H1 (cell line): Measurements from ENCODE around the gene PTPRT. TPM values are rescaled to one million over a fixed set of nuclear protein-coding genes. Genes with fewer than 3 reads are reported as not detected.

Experiments used
- CTCF ChIA-PET: fragments of 300-600 bp; sonication (Branson Sonifier 250); formaldehyde crosslinking; loops from one replicate; lab custom pipeline; 2021; ENCODE audit not compliant: partially characterized antibody; lab: Charles Lee
- POLR2A ChIA-PET: fragments of 300-600 bp; sonication (Branson Sonifier 250); formaldehyde crosslinking; loops from one replicate; lab custom pipeline; 2021; ENCODE audit warnings: inconsistent platforms; ENCODE audit not compliant: partially characterized antibody; lab: Charles Lee
- DNase-seq, 2 experiments: peaks; one replicate each; pipeline versions ENCODE4 v3.0.0 to v3.0.0-alpha.2; 2010 to 2022; ENCODE audit warnings: low spot score in 2 of 2, low read depth in 1 of 2, mixed read lengths in 1 of 2
- FAIRE-seq: peaks from 2 replicates; lab custom pipeline; 2011; peaks lifted over from hg19 to GRCh38; lab: Jason Lieb, UNC
- H2AFZ ChIP-seq: 2 replicates; pipeline ENCODE4 v1.8.1; 2012; ENCODE audit warnings: low read length, inconsistent platforms
- H2AK5ac ChIP-seq: 2 replicates; pipeline ENCODE4 v1.6.1; 2013; ENCODE audit warnings: low read depth, low read length
- H2BK120ac ChIP-seq: replicated peaks from 2 replicates; pipeline ENCODE3; 2013; ENCODE audit warnings: low read depth, low read length, inconsistent platforms
- H2BK12ac ChIP-seq: 2 replicates; pipeline ENCODE4 v1.6.1; 2013; ENCODE audit warnings: low read depth, low read length
- H2BK15ac ChIP-seq: 2 replicates; pipeline ENCODE4 v1.6.1; 2013; ENCODE audit warnings: low read length
- H2BK20ac ChIP-seq: 2 replicates; pipeline ENCODE4 v1.6.1; 2013; ENCODE audit warnings: low read length
- H2BK5ac ChIP-seq: 2 replicates; pipeline ENCODE4 v1.6.1; 2013; ENCODE audit warnings: low read depth, low read length
- H3K14ac ChIP-seq: 2 replicates; pipeline ENCODE4 v1.6.1; 2013; ENCODE audit warnings: inconsistent platforms; ENCODE audit not compliant: insufficient read length
- H3K18ac ChIP-seq: 2 replicates; pipeline ENCODE4 v1.6.1; 2013; ENCODE audit warnings: low read length; ENCODE audit errors: extremely low read depth
- H3K23ac ChIP-seq: 2 replicates; pipeline ENCODE4 v1.6.1; 2013; ENCODE audit warnings: inconsistent platforms; ENCODE audit not compliant: insufficient read length
- H3K23me2 ChIP-seq: 2 replicates; pipeline ENCODE4 v1.6.1; 2013; ENCODE audit warnings: low read depth, low read length
- H3K27ac ChIP-seq: 2 replicates; pipeline ENCODE4 v1.6.1; 2011; ENCODE audit warnings: low read depth, low read length, inconsistent platforms
- H3K27me3 ChIP-seq, 4 experiments: replicated peaks in 1 of 4; 1 replicate in 1 of 4; 2 replicates in 3 of 4; pipeline versions ENCODE4 v1.6.1 to v1.8.1; 2011 to 2013; ENCODE audit warnings: low read length in 3 of 4, mild to moderate bottlenecking in 3 of 4, inconsistent platforms in 2 of 4, mixed read lengths in 2 of 4, moderate library complexity in 1 of 4; ENCODE audit not compliant: control insufficient read depth in 3 of 4, insufficient read depth in 3 of 4; ENCODE audit errors: extremely low read depth in 1 of 4
- H3K36me3 ChIP-seq, 4 experiments: 2 replicates each; pipeline versions ENCODE4 v1.6.1 to v1.8.1; 2011 to 2013; ENCODE audit warnings: mild to moderate bottlenecking in 4 of 4, low read length in 3 of 4, moderate library complexity in 2 of 4, control low read depth in 1 of 4, inconsistent platforms in 1 of 4; ENCODE audit not compliant: insufficient read depth in 4 of 4, control insufficient read depth in 2 of 4
- H3K4ac ChIP-seq: replicated peaks from 2 replicates; pipeline ENCODE3; 2013; ENCODE audit warnings: low read length, low read depth, mixed read lengths, inconsistent platforms; ENCODE audit not compliant: insufficient read length
- H3K4me1 ChIP-seq, 4 experiments: replicated peaks in 1 of 4; 1 replicate in 1 of 4; 2 replicates in 3 of 4; pipeline versions ENCODE4 v1.6.1 to v1.8.1; 2011 to 2013; ENCODE audit warnings: low read length in 3 of 4, inconsistent platforms in 2 of 4, mixed read lengths in 1 of 4; ENCODE audit not compliant: insufficient read depth in 4 of 4, control insufficient read depth in 3 of 4
- H3K4me2 ChIP-seq, 2 experiments: 2 replicates each; pipeline versions ENCODE4 v1.6.1 to v1.8.1; 2011 to 2013; ENCODE audit warnings: low read depth in 2 of 2, low read length in 2 of 2, control low read depth in 1 of 2, inconsistent platforms in 1 of 2, mild to moderate bottlenecking in 1 of 2; ENCODE audit not compliant: insufficient read depth in 1 of 2
- H3K4me3 ChIP-seq, 4 experiments: fragments of 200-600, 300-600 bp in 1 of 4; sonication (generic), shearing (Covaris generic), sonication (Bioruptor Twin) in 1 of 4; 2 replicates each; pipeline versions ENCODE4 v1.5.1 to v1.8.1; 2011 to 2016; ENCODE audit warnings: low read length in 4 of 4, low read depth in 3 of 4, control low read depth in 2 of 4, inconsistent platforms in 2 of 4, mild to moderate bottlenecking in 2 of 4, mixed read lengths in 1 of 4, moderate library complexity in 1 of 4; ENCODE audit not compliant: insufficient read depth in 2 of 4; ENCODE audit errors: extremely low read depth in 1 of 4
- H3K56ac ChIP-seq: replicated peaks from 2 replicates; pipeline ENCODE3; 2013; ENCODE audit warnings: low read depth, mild to moderate bottlenecking, mixed read lengths, low read length, inconsistent platforms; ENCODE audit not compliant: insufficient read length
- H3K79me1 ChIP-seq: 2 replicates; pipeline ENCODE4 v1.6.1; 2013; ENCODE audit warnings: low read depth, low read length, control low read depth
- H3K79me2 ChIP-seq, 2 experiments: 2 replicates each; pipeline versions ENCODE4 v1.6.1 to v1.8.1; 2012 to 2013; ENCODE audit warnings: low read length in 2 of 2, mild to moderate bottlenecking in 2 of 2, inconsistent platforms in 1 of 2; ENCODE audit not compliant: insufficient read depth in 2 of 2, control insufficient read depth in 1 of 2
- H3K9ac ChIP-seq, 4 experiments: replicated peaks in 1 of 4; 1 replicate in 1 of 4; 2 replicates in 3 of 4; pipeline versions ENCODE4 v1.6.1 to v1.8.1; 2011 to 2013; ENCODE audit warnings: low read depth in 3 of 4, low read length in 3 of 4, control low read depth in 2 of 4, mild to moderate bottlenecking in 2 of 4, moderate library complexity in 2 of 4, inconsistent platforms in 1 of 4; ENCODE audit errors: extremely low read depth in 1 of 4
- H3K9me3 ChIP-seq, 2 experiments: 2 replicates each; pipeline versions ENCODE4 v1.6.1 to v1.8.1; 2012 to 2013; ENCODE audit warnings: mild to moderate bottlenecking in 2 of 2, moderate library complexity in 2 of 2, control low read depth in 1 of 2, inconsistent platforms in 1 of 2, low read depth in 1 of 2, low read length in 1 of 2, mixed read lengths in 1 of 2; ENCODE audit not compliant: insufficient read depth in 2 of 2
- H4K20me1 ChIP-seq, 2 experiments: replicated peaks in 1 of 2; 2 replicates each; pipeline versions ENCODE3 to v1.8.1; 2011 to 2013; ENCODE audit warnings: inconsistent platforms in 2 of 2, low read length in 2 of 2, mild to moderate bottlenecking in 1 of 2; ENCODE audit not compliant: insufficient read depth in 2 of 2, control insufficient read depth in 1 of 2
- H4K5ac ChIP-seq: 2 replicates; pipeline ENCODE4 v1.6.1; 2013; ENCODE audit warnings: low read length, low read depth, mixed read lengths, inconsistent platforms; ENCODE audit not compliant: insufficient read length
- H4K8ac ChIP-seq: 2 replicates; pipeline ENCODE4 v1.8.0; 2013; ENCODE audit warnings: mild to moderate bottlenecking, moderate library complexity, low read length, inconsistent platforms; ENCODE audit not compliant: insufficient read depth; ENCODE audit errors: extremely low read depth
- H4K91ac ChIP-seq: replicated peaks from 2 replicates; pipeline ENCODE3; 2013; ENCODE audit warnings: low read length, mixed read lengths, inconsistent platforms; ENCODE audit not compliant: insufficient read length
- BRCA1 ChIP-seq: IDR thresholded peaks from 2 replicates; pipeline ENCODE4 v1.6.1; 2012; ENCODE audit warnings: low read depth, low read length, improper control_type of control experiment
- CHD1 ChIP-seq: IDR thresholded peaks from 2 replicates; pipeline ENCODE4 v1.6.1; 2012; ENCODE audit warnings: low read depth, low read length, improper control_type of control experiment
- EGR1 ChIP-seq: IDR thresholded peaks from 2 replicates; pipeline ENCODE4 v1.6.1; 2011; ENCODE audit warnings: low read depth, low read length, borderline replicate concordance
- EP300 ChIP-seq, 2 experiments: IDR thresholded peaks; 1 replicate in 1 of 2; 2 replicates in 1 of 2; pipeline ENCODE4 v1.6.1; 2011 to 2012; ENCODE audit warnings: low read depth in 2 of 2, low read length in 2 of 2, mild to moderate bottlenecking in 2 of 2, borderline replicate concordance in 1 of 2, inconsistent platforms in 1 of 2, moderate library complexity in 1 of 2
- EZH2 ChIP-seq: fragments of 200-600 bp; sonication (generic); IDR thresholded peaks from 2 replicates; pipeline ENCODE4 v1.7.1; 2012; ENCODE audit warnings: low read depth, mild to moderate bottlenecking, moderate library complexity, low read length, inconsistent platforms; ENCODE audit not compliant: severe bottlenecking
- FOSL1 ChIP-seq: IDR thresholded peaks from 2 replicates; pipeline ENCODE4 v1.6.1; 2011; ENCODE audit warnings: mild to moderate bottlenecking, low read depth, low read length, moderate library complexity; ENCODE audit not compliant: insufficient read depth
- JUN ChIP-seq: IDR thresholded peaks from 2 replicates; pipeline ENCODE4 v1.6.1; 2011; ENCODE audit warnings: low read depth, mild to moderate bottlenecking, improper control_type of control experiment, low read length
- NRF1 ChIP-seq: IDR thresholded peaks from 2 replicates; pipeline ENCODE4 v1.6.1; 2011; ENCODE audit warnings: mild to moderate bottlenecking, low read depth, low read length, improper control_type of control experiment
- PHF8 ChIP-seq: fragments of 200-600 bp; sonication (generic); conservative IDR thresholded peaks from 2 replicates; pipeline ENCODE4 v1.7.1; 2012; ENCODE audit warnings: low read depth, mild to moderate bottlenecking, inconsistent platforms, low read length, moderate library complexity
- RBBP5 ChIP-seq: IDR thresholded peaks from 2 replicates; pipeline ENCODE4 v1.7.1; 2012; ENCODE audit warnings: low read depth, mild to moderate bottlenecking, inconsistent platforms, low read length, moderate library complexity, borderline replicate concordance
- ZNF274 ChIP-seq: IDR thresholded peaks from 2 replicates; pipeline ENCODE4 v1.7.0; 2012; ENCODE audit warnings: low read length, borderline replicate concordance; ENCODE audit errors: extremely low read depth
- WGBS, 2 experiments: shearing (Covaris generic) in 1 of 2; methylation state at CpG; one replicate each; pipeline versions ENCODE4 v1.1.6 to v1.1.7; 2013 to 2015; ENCODE audit warnings: low lambda C conversion rate in 2 of 2, mixed read lengths in 2 of 2, inconsistent platforms in 1 of 2, low coverage in 1 of 2, missing lambda C conversion rate in 1 of 2; ENCODE audit not compliant: insufficient replicate concordance in 2 of 2, insufficient coverage in 1 of 2, insufficient read length in 1 of 2; ENCODE audit errors: extremely low coverage in 1 of 2, missing lambda C conversion rate in 1 of 2; 5-methylcytosine and 5-hydroxymethylcytosine counted together
- polyA plus RNA-seq, 7 experiments: library from polyadenylated mRNA; depleted of rRNA in 3 of 7; stranded (reverse) in 5 of 7; unstranded in 2 of 7; fragments of >200 nt in 5 of 7; fragments of 200-250 nt in 2 of 7; gene quantifications; 1 replicate in 5 of 7; 2 replicates in 1 of 7; 4 replicates in 1 of 7; pipeline versions ENCODE4 v1.2.1 to v1.2.3, GENCODE V29; 2011 to 2013; ENCODE audit warnings: missing spikeins in 2 of 7, mixed read lengths in 2 of 7
- total RNA-seq: library from RNA; stranded (reverse); fragmentation: NEBNext Ultra II Directional; extraction: Animal tissue kit (Norgen Biotek cat#: 25700); gene quantifications from 2 replicates; pipeline ENCODE4 v1.2.1, GENCODE V29; 2021
- TF ChIP-seq, protein P1 (sequence below): IDR thresholded peaks from 2 replicates; pipeline ENCODE4 v1.6.1; 2012; ENCODE audit warnings: inconsistent platforms

Gene PTPRT
- total and polyA plus RNA-seq, 2 of the 8 experiments (the other 6 are each of a cell fraction or from before 2014, with no cell fraction given): 0.33 to 1.8 TPM

DNA sequence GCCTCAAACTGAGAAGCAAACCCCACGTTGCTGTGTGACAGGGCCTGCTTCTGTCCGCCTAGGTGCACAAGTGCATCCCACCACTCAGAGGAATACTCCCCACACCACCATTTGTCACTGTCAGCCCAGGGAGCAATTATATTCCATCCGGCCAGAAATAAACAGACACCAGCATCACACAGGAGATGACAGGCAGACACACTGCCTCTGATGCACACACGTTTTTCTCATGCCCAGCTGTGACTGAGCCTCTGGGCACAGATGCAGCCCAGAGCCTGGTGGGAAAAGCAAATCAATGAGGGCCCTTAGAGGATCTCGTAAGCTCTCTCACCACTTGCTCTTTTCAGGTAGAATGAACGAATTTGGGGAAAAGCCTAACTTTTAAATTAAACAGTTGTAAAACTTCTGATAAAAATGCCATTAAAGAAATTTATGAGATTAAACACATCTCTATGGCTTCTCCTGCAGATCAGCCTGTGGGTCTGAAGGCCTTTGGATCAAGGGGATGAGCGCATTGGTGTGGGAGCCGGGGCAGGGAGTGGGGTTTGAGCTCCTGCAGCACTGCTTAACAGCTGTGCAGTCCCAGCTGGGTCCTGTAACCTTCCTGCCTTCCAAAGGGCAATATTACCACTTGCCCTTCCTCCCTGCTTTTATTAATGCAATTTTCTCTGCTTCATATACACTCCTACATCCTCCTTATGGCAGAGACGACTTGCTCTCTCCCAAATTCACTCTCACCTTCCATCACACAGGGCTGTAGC is 624.3 kb downstream of the PTPRT start:
- Histone ChIP-seq H3K9me3 (no peaks in the 10 kb centered on the region), H3K4me2 (no peak overlapping the region), H2AFZ (no peak overlapping the region), H3K79me2 (no peaks in the 10 kb centered on the region), H3K27ac (no peak overlapping the region), H2BK15ac (no peak overlapping the region), H4K8ac (no peak overlapping the region), H2AK5ac (no peak overlapping the region), H2BK12ac (no peak overlapping the region), H2BK120ac (no peak overlapping the region), H3K79me1 (no peaks in the 10 kb centered on the region), H3K56ac (no peak overlapping the region), H2BK5ac (no peak overlapping the region), H3K4me1 (no peaks in the 10 kb centered on the region), H3K4me3 (no peak overlapping the region), H3K23ac (no peak overlapping the region), H3K27me3 (no peaks in the 10 kb centered on the region), H4K20me1 (no peaks in the 10 kb centered on the region), H3K18ac (no peak overlapping the region), H3K36me3 (no peaks in the 10 kb centered on the region), H3K9ac (no peak overlapping the region), H3K23me2 (no peaks in the 10 kb centered on the region), H4K91ac (no peak overlapping the region), H3K14ac (peak overlapping the region; percentile 66), H4K5ac (no peak overlapping the region), H2BK20ac (no peak overlapping the region), H3K4ac (no peak overlapping the region)
- ChIA-PET POLR2A (no interaction called here), CTCF (interaction anchor here (0.6 to 1.0 kb wide), 2 partner anchors 421 to 433 kb away, joined by 3 read pairs; no protein-coding TSS in a partner anchor)
- FAIRE-seq: no peak
- WGBS, 2 experiments: 81% methylated on average over 9 of the region's 9 CpGs; no CpG with 5 or more reads in 1 of the 2 experiments
- DNase-seq: no peak
- TF ChIP-seq PHF8 (no peak), NRF1 (no peak), FOSL1 (no peak), EGR1 (no peak), EZH2 (no peak), JUN (no peak), BRCA1 (no peak), CHD1 (no peak), ZNF274 (no peak), RBBP5 (no peak), EP300 (IDR thresholded peaks at IDR 0.05; ENCODE audit: borderline replicate concordance in 1 of 2, low read depth in 2 of 2, low read length in 2 of 2) (no peak)
- TF ChIP-seq, protein P1, sequence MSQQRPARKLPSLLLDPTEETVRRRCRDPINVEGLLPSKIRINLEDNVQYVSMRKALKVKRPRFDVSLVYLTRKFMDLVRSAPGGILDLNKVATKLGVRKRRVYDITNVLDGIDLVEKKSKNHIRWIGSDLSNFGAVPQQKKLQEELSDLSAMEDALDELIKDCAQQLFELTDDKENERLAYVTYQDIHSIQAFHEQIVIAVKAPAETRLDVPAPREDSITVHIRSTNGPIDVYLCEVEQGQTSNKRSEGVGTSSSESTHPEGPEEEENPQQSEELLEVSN: no peak
